Caco-2 (cell line): Measurements from ENCODE around the gene GPR161. TPM values are rescaled to one million over a fixed set of nuclear protein-coding genes. Genes with fewer than 3 reads are reported as not detected.

Experiments used
- BruUV-seq: library from RNA; stranded (reverse); fragments of 400-500 nt; replicated peaks from 2 replicates; lab custom pipeline; 2021; lab: Mats Ljungman, UMichigan
- CTCF ChIA-PET: fragments of 300-600 bp; sonication (Branson Sonifier 250); formaldehyde crosslinking; loops from one replicate; lab custom pipeline; 2022; ENCODE audit warnings: antibody characterized with exemption; lab: Charles Lee
- POLR2A ChIA-PET: fragments of 300-600 bp; sonication (Branson Sonifier 250); formaldehyde crosslinking; loops from one replicate; lab custom pipeline; 2022; ENCODE audit warnings: antibody characterized with exemption; lab: Charles Lee
- DNase-seq, 2 experiments: peaks; one replicate each; pipeline versions ENCODE4 v3.0.0 to v3.0.0-alpha.2; 2020 to 2022
- H3K27me3 ChIP-seq: replicated peaks from 2 replicates; pipeline ENCODE4 v1.6.0; 2011; ENCODE audit warnings: low read length; ENCODE audit not compliant: control insufficient read depth, insufficient read depth
- H3K36me3 ChIP-seq: 2 replicates; pipeline ENCODE4 v1.5.1; 2011; ENCODE audit warnings: low read length; ENCODE audit not compliant: control insufficient read depth, insufficient read depth
- H3K4me1 ChIP-seq: fragments of 250-450 bp; sonication (Bioruptor Pico); 2 replicates; pipeline ENCODE4 v1.5.1; 2020; ENCODE audit warnings: mild to moderate bottlenecking
- H3K4me3 ChIP-seq: 2 replicates; pipeline ENCODE4 v1.5.1; 2011; ENCODE audit warnings: low read depth, mild to moderate bottlenecking, control low read depth, low read length
- H3K9me3 ChIP-seq: fragments of 250-450 bp; sonication (Bioruptor Pico); 2 replicates; pipeline ENCODE4 v1.5.1; 2020; ENCODE audit warnings: mild to moderate bottlenecking, moderate library complexity
- H3K27ac Mint-ChIP-seq: one replicate; pipeline ENCODE4 v1.8.0; 2022; ENCODE audit warnings: mixed read lengths; ENCODE audit not compliant: unreplicated experiment
- H3K27me3 Mint-ChIP-seq: one replicate; pipeline ENCODE4 v1.8.0; 2022; ENCODE audit warnings: mixed read lengths; ENCODE audit not compliant: insufficient read depth, unreplicated experiment
- H3K36me3 Mint-ChIP-seq: one replicate; pipeline ENCODE4 v1.8.0; 2022; ENCODE audit warnings: mild to moderate bottlenecking, mixed read lengths; ENCODE audit not compliant: insufficient read depth, unreplicated experiment
- H3K4me1 Mint-ChIP-seq: one replicate; pipeline ENCODE4 v1.8.0; 2022; ENCODE audit warnings: low read depth, mixed read lengths; ENCODE audit not compliant: unreplicated experiment
- H3K4me3 Mint-ChIP-seq: one replicate; pipeline ENCODE4 v1.8.0; 2022; ENCODE audit warnings: mild to moderate bottlenecking, moderate library complexity, mixed read lengths; ENCODE audit not compliant: unreplicated experiment
- H3K9me3 Mint-ChIP-seq: one replicate; pipeline ENCODE4 v1.8.0; 2022; ENCODE audit warnings: mixed read lengths; ENCODE audit not compliant: unreplicated experiment
- CTCF ChIP-seq, 2 experiments: fragments of 200-600 bp in 1 of 2; IDR thresholded peaks; 1 replicate in 1 of 2; 2 replicates in 1 of 2; pipeline versions ENCODE4 v1.5.1 to v1.8.0; 2011 to 2022; ENCODE audit warnings: antibody characterized with exemption in 1 of 2, control low read depth in 1 of 2, inconsistent platforms in 1 of 2, low read depth in 1 of 2, low read length in 1 of 2, mild to moderate bottlenecking in 1 of 2, moderate library complexity in 1 of 2; ENCODE audit not compliant: insufficient read depth in 1 of 2, severe bottlenecking in 1 of 2, unreplicated experiment in 1 of 2
- intact Hi-C: fragments of 100-400 bp; cut with micrococcal nuclease; formaldehyde crosslinking; loops from one replicate; pipeline ENCODE4 v1.10.0; 2022; ENCODE audit not compliant: unreplicated experiment
- total RNA-seq: library from RNA; stranded (reverse); gene quantifications from 2 replicates; pipeline ENCODE4 v1.2.3, GENCODE V29; 2022

The GPR161 gene
- total RNA-seq, 1 experiment from 2014 or later = 38.2 TPM

GRCh38 chr1:168159979-168160378, 23.2 kb upstream of the GPR161 start:
- H3K4me1 Mint-ChIP-seq = no peaks in the 10 kb centered on the region
- peaks cover 44% of the 10 kb centered on the region for H3K9me3 Mint-ChIP-seq
- Histone ChIP-seq H3K27me3 (no peaks in the 10 kb centered on the region), H3K4me1 (no peaks in the 10 kb centered on the region), H3K36me3 (no peaks in the 10 kb centered on the region), H3K9me3 (peaks cover 34% of the 10 kb centered on the region), H3K4me3 (no peak overlapping the region)
- BruUV-seq = no TSS peak
- no peak overlapping the region for H3K27ac Mint-ChIP-seq
- no peak for DNase-seq
- intact Hi-C loops = no loop called here
- no peak for TF ChIP-seq CTCF (IDR thresholded peaks at IDR 0.05; ENCODE audit: insufficient read depth in 1 of 2, low read depth in 1 of 2, low read length in 1 of 2, severe bottlenecking in 1 of 2, unreplicated experiment in 1 of 2)
- H3K27me3 Mint-ChIP-seq = no peaks in the 10 kb centered on the region
- ChIA-PET CTCF (interaction anchor here (1.0 kb wide), 1 partner anchor 76 kb away, joined by 3 read pairs; no protein-coding TSS in a partner anchor), POLR2A (no interaction called here)
- H3K36me3 Mint-ChIP-seq = no peaks in the 10 kb centered on the region
- no peak overlapping the region for H3K4me3 Mint-ChIP-seq

GRCh38 chr1:168159251-168159650, 22.5 kb upstream of the GPR161 start:
- Histone ChIP-seq H3K36me3 (no peaks in the 10 kb centered on the region), H3K9me3 (peaks cover 34% of the 10 kb centered on the region), H3K4me3 (no peak overlapping the region), H3K27me3 (no peaks in the 10 kb centered on the region), H3K4me1 (no peaks in the 10 kb centered on the region)
- no peaks in the 10 kb centered on the region for H3K4me1 Mint-ChIP-seq
- CTCF ChIA-PET = no interaction called here
- DNase-seq = no peak
- no peaks in the 10 kb centered on the region for H3K27me3 Mint-ChIP-seq
- no TSS peak for BruUV-seq
- H3K27ac Mint-ChIP-seq = no peak overlapping the region
- H3K9me3 Mint-ChIP-seq = peaks cover 44% of the 10 kb centered on the region
- TF ChIP-seq CTCF (IDR thresholded peaks at IDR 0.05; ENCODE audit: insufficient read depth in 1 of 2, low read depth in 1 of 2, low read length in 1 of 2, severe bottlenecking in 1 of 2, unreplicated experiment in 1 of 2) = no peak
- no peak overlapping the region for H3K4me3 Mint-ChIP-seq
- H3K36me3 Mint-ChIP-seq = no peaks in the 10 kb centered on the region
- POLR2A ChIA-PET = no interaction called here
- intact Hi-C loops = no loop called here

GRCh38 chr1:168157638-168158037, 20.9 kb upstream of the GPR161 start:
- Mint-ChIP-seq H3K36me3 (no peaks in the 10 kb centered on the region), H3K4me1 (no peaks in the 10 kb centered on the region), H3K27me3 (no peaks in the 10 kb centered on the region), H3K27ac (no peak overlapping the region), H3K9me3 (peaks cover 44% of the 10 kb centered on the region), H3K4me3 (no peak overlapping the region)
- Histone ChIP-seq H3K36me3 (no peaks in the 10 kb centered on the region), H3K27me3 (no peaks in the 10 kb centered on the region), H3K4me1 (no peaks in the 10 kb centered on the region), H3K4me3 (no peak overlapping the region), H3K9me3 (peaks cover 34% of the 10 kb centered on the region)
- ChIA-PET CTCF (no interaction called here), POLR2A (no interaction called here)
- DNase-seq = no peak
- TF ChIP-seq CTCF (IDR thresholded peaks at IDR 0.05; ENCODE audit: insufficient read depth in 1 of 2, low read depth in 1 of 2, low read length in 1 of 2, severe bottlenecking in 1 of 2, unreplicated experiment in 1 of 2) = no peak
- intact Hi-C loops = no loop called here
- no TSS peak for BruUV-seq
